Measurements from ENCODE around the gene LYVE1. TPM values are rescaled to one million over a fixed set of nuclear protein-coding genes. Genes with fewer than 3 reads are reported as not detected.

Gene LYVE1
- total RNA-seq, 1 donor from 2014 or later = 62.9 TPM

DNA sequence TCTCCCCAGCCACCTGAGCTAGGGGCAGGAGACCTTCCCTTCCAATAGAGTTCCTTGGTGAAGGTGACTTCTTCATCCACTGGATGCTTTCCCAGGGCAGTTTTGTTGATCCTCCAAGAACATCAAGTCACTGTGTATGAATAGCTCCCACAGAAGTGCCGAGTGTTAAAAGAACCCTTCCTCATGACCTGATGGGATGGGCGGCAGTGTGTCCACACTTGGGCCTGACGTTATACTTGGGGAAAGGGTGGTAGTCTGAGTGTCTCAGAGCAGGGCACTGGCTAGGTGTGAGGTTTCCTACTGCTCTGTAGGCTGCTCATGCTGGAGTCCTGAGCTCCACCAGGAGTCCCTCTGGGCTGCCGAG, 7.6 kb upstream of the LYVE1 start:
- no peaks in the 10 kb centered on the region for H3K27me3 ChIP-seq
- no peak overlapping the region for H3K27ac ChIP-seq
- DNase-seq (ENCODE audit: extremely low spot score in 2 of 2) = peak in 1 of 2 donors; percentile 58
- H3K4me1 ChIP-seq = peaks cover 2% of the 10 kb centered on the region
- H3K9me3 ChIP-seq = no peaks in the 10 kb centered on the region
- intact Hi-C loops (cut with DNase I) = no loop called here
- no peak for TF ChIP-seq POLR2A (IDR thresholded peaks at IDR 0.05)
- TF ChIP-seq, protein P1, sequence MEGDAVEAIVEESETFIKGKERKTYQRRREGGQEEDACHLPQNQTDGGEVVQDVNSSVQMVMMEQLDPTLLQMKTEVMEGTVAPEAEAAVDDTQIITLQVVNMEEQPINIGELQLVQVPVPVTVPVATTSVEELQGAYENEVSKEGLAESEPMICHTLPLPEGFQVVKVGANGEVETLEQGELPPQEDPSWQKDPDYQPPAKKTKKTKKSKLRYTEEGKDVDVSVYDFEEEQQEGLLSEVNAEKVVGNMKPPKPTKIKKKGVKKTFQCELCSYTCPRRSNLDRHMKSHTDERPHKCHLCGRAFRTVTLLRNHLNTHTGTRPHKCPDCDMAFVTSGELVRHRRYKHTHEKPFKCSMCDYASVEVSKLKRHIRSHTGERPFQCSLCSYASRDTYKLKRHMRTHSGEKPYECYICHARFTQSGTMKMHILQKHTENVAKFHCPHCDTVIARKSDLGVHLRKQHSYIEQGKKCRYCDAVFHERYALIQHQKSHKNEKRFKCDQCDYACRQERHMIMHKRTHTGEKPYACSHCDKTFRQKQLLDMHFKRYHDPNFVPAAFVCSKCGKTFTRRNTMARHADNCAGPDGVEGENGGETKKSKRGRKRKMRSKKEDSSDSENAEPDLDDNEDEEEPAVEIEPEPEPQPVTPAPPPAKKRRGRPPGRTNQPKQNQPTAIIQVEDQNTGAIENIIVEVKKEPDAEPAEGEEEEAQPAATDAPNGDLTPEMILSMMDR (IDR thresholded peaks at IDR 0.05) = no peak
- no peak for TF ChIP-seq POLR2AphosphoS5 (IDR thresholded peaks at IDR 0.05; ENCODE audit: insufficient read depth in 1 of 2, low read depth in 1 of 2)
- peaks cover 0 to 27% of the 10 kb centered on the region in 2 donors for H3K36me3 ChIP-seq
- no peak overlapping the region for H3K4me3 ChIP-seq

DNA sequence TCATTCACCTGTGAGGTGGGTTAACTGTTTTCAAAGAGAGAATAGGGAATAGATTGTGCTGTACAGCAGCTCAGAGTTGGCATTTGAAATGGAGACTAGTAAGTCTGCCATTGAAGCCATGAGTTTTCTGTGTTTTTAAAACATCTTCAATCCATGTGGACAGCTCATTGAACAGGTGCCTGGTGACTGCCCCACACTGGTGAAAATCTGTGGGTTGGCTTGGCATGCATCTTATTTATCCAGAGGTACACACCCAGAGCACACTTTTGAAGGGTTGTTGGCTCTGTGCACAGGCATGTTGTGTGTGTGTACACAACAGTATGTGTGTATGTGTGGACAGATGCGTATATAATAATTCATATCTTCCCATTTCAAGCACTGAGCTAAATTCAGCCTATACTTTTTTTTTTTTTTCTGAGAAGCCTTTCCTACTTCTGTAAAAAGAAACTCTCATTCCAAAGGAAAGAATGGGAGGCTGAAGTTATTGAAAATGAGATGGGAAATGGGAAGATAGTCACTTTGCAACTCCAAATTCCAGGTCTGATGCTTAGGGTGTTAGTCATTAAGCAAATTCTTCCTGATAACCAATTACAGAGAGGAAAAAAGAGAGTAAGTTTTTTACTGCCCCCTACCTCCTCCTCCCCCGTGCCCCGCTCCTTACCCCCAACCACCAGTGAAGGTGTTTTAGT, 7.0 kb upstream of the LYVE1 start:
- peaks cover 0 to 24% of the 10 kb centered on the region in 2 donors for H3K36me3 ChIP-seq
- no peaks in the 10 kb centered on the region for H3K9me3 ChIP-seq
- intact Hi-C loops (cut with DNase I) = no loop called here
- H3K27ac ChIP-seq = no peak overlapping the region
- peak in 1 of 2 donors; percentile 56 for DNase-seq (ENCODE audit: extremely low spot score in 2 of 2)
- H3K4me1 ChIP-seq = no peaks in the 10 kb centered on the region
- H3K4me3 ChIP-seq = no peak overlapping the region
- no peaks in the 10 kb centered on the region for H3K27me3 ChIP-seq
- no peak for TF ChIP-seq POLR2AphosphoS5 (IDR thresholded peaks at IDR 0.05; ENCODE audit: insufficient read depth in 1 of 2, low read depth in 1 of 2)
- TF ChIP-seq, protein P1 (IDR thresholded peaks at IDR 0.05) = no peak
- TF ChIP-seq POLR2A (IDR thresholded peaks at IDR 0.05) = no peak

DNA sequence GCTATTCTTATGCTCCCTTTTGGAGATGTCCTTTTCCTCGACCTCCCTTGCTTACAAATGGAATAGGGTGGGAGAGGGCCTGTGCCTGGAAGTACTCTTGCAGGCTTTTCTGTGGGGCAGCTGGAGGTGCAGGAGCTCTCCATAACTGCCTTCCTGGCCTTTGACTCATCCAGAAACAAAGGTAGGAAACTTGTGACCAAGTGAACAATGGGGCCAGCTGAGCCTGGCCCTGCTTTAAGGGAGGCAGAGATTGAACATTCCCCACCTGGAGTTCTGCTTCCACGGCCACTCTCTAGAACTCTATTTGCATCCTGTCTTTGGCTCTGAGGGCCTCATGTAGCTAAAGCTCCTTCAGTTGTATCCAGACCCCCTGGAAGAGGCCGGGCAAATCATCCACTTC, 5.1 kb upstream of the LYVE1 start:
- DNase-seq (ENCODE audit: extremely low spot score in 2 of 2) = peak in 1 of 2 donors; percentile 37
- Histone ChIP-seq H3K27me3 (no peaks in the 10 kb centered on the region), H3K36me3 (peaks cover 0 to 15% of the 10 kb centered on the region in 2 donors), H3K4me3 (no peak overlapping the region), H3K9me3 (no peaks in the 10 kb centered on the region), H3K4me1 (no peaks in the 10 kb centered on the region), H3K27ac (no peak overlapping the region)
- intact Hi-C loops (cut with DNase I) = no loop called here
- TF ChIP-seq, protein P1 (IDR thresholded peaks at IDR 0.05) = no peak
- TF ChIP-seq POLR2A (IDR thresholded peaks at IDR 0.05) = no peak
- TF ChIP-seq POLR2AphosphoS5 (IDR thresholded peaks at IDR 0.05; ENCODE audit: insufficient read depth in 1 of 2, low read depth in 1 of 2) = no peak

DNA sequence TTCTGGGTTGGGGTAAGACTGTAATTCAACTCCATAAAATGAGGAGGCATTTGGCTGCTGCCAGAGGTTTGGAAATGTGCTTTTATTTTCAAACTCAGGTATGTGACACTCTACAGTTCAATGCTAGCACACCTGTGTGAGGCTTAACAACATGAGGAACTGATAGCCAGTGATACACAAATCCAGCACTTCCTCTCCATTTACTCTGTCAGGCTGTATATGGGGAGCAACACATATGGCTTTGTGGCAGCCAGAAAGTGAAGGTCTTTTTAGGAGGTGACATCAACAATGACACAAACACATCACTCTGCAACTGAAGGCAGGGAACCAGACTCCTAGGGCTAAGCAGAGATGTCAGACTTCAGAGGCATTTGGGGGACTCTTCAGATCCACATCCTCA, 4.6 kb upstream of the LYVE1 start:
- no peak for TF ChIP-seq POLR2AphosphoS5 (IDR thresholded peaks at IDR 0.05; ENCODE audit: insufficient read depth in 1 of 2, low read depth in 1 of 2)
- TF ChIP-seq, protein P1 (IDR thresholded peaks at IDR 0.05) = no peak
- TF ChIP-seq POLR2A (IDR thresholded peaks at IDR 0.05) = no peak
- Histone ChIP-seq H3K4me3 (no peak overlapping the region), H3K9me3 (no peaks in the 10 kb centered on the region), H3K27ac (no peak overlapping the region), H3K4me1 (no peaks in the 10 kb centered on the region), H3K36me3 (peaks cover 0 to 14% of the 10 kb centered on the region in 2 donors), H3K27me3 (no peaks in the 10 kb centered on the region)
- intact Hi-C loops (cut with DNase I) = no loop called here
- DNase-seq (ENCODE audit: extremely low spot score in 2 of 2) = no peak

DNA sequence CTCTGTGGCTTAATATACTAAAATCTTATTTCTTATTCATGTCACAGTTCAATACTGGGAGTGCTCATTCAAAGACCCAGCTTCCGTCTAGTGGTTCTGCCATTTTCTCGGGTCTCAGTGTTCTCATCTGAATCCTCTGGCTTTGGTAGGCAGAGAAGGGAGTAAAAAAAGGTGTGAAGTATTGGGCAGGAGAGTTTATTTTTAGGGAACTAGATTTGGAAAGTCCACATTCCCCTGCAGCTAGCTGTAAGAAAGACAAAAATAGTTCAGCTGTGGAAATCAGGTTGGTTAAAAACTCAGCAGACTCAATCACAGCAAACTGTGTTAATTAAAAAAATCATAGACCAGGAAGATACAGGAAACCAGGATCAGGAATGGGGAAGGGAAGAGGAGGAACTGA, 4.1 kb upstream of the LYVE1 start:
- no peaks in the 10 kb centered on the region for H3K27me3 ChIP-seq
- DNase-seq (ENCODE audit: extremely low spot score in 2 of 2) = no peak
- no peaks in the 10 kb centered on the region for H3K9me3 ChIP-seq
- TF ChIP-seq POLR2AphosphoS5 (IDR thresholded peaks at IDR 0.05; ENCODE audit: insufficient read depth in 1 of 2, low read depth in 1 of 2) (no peak), POLR2A (IDR thresholded peaks at IDR 0.05) (no peak)
- TF ChIP-seq, protein P1 (IDR thresholded peaks at IDR 0.05) = no peak
- H3K4me3 ChIP-seq = no peak overlapping the region
- H3K36me3 ChIP-seq = peaks cover 0 to 9% of the 10 kb centered on the region in 2 donors
- intact Hi-C loops (cut with DNase I) = no loop called here
- no peaks in the 10 kb centered on the region for H3K4me1 ChIP-seq
- H3K27ac ChIP-seq = no peak overlapping the region
